Measurements from ENCODE around the gene FRMD7.

- TF ChIP-seq CTCF (IDR thresholded peaks at IDR 0.05 in 4 of 5, conservative IDR thresholded peaks at IDR 0.05 in 1 of 5), result no peak
- TF ChIP-seq POLR2A (IDR thresholded peaks at IDR 0.05), result no peak
Measured at GRCh38 chrX:132107291-132107690, 20.5 kb downstream of the FRMD7 start.
